Ectodermal cell (in vitro differentiated cells): Measurements from ENCODE around the gene CHST9.

Experiments
- H3K27ac ChIP-seq: 2 replicates; pipeline ENCODE4 v1.7.0; 2013; ENCODE audit warnings: mild to moderate bottlenecking, low read depth, low read length; ENCODE audit not compliant: insufficient read depth, poor library complexity, severe bottlenecking
- H3K27me3 ChIP-seq: 2 replicates; pipeline ENCODE4 v1.7.0; 2013; ENCODE audit warnings: mild to moderate bottlenecking, low read length; ENCODE audit not compliant: insufficient read depth, control insufficient read depth, poor library complexity, severe bottlenecking
- H3K36me3 ChIP-seq: one replicate; pipeline ENCODE4 v1.7.0; 2013; ENCODE audit warnings: low read length; ENCODE audit not compliant: control insufficient read depth, insufficient read depth
- H3K4me1 ChIP-seq: one replicate; pipeline ENCODE4 v1.7.0; 2013; ENCODE audit warnings: low read length; ENCODE audit not compliant: control insufficient read depth, insufficient read depth
- H3K4me3 ChIP-seq: 2 replicates; pipeline ENCODE4 v1.7.0; 2013; ENCODE audit warnings: low read depth, low read length, control low read depth; ENCODE audit not compliant: insufficient read depth
- H3K9me3 ChIP-seq: 2 replicates; pipeline ENCODE4 v1.7.0; 2013; ENCODE audit warnings: mild to moderate bottlenecking, low read length, moderate library complexity; ENCODE audit not compliant: control insufficient read depth
- WGBS, 2 experiments: methylation state at CpG; one replicate each; pipeline ENCODE4 v1.1.7; 2013; ENCODE audit warnings: missing lambda C conversion rate in 2 of 2; 5-methylcytosine and 5-hydroxymethylcytosine counted together

CHST9 gene

DNA sequence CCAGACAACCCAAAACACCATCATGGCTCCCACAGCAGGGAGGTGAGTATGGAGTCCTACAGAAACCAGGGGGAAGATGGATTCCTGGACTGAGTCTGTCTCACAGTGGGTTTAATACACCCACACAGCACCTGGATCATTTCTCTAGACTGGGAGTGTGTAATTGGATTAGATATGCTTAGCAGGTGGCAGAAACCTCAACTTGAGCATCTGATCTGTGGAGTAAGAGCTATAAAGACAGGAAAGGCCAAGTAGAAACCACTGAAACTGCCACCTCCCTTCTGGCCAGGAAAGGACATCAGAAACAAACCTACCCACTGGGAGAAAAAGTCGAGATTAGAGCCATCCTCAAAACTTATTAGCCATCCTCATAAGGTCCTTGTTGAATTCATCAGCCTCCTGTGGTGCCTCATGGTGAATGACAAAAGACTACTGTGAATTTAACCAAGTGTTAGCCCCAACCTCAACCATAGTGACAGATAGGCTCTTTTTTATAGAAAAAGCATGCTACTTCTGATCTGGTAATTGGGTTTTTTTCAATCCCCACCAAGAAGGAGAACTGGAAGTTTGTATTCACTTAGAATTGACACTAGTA is 28.1 kb upstream of the CHST9 start:
- H3K27ac ChIP-seq: no peak overlapping the region
- H3K4me1 ChIP-seq: no peaks in the 10 kb centered on the region
- no peak overlapping the region for H3K4me3 ChIP-seq
- WGBS, 2 experiments: 0 to 21% methylated on average over 1 of the region's 1 CpG
- no peaks in the 10 kb centered on the region for H3K36me3 ChIP-seq
- no peaks in the 10 kb centered on the region for H3K27me3 ChIP-seq
- no peaks in the 10 kb centered on the region for H3K9me3 ChIP-seq

DNA sequence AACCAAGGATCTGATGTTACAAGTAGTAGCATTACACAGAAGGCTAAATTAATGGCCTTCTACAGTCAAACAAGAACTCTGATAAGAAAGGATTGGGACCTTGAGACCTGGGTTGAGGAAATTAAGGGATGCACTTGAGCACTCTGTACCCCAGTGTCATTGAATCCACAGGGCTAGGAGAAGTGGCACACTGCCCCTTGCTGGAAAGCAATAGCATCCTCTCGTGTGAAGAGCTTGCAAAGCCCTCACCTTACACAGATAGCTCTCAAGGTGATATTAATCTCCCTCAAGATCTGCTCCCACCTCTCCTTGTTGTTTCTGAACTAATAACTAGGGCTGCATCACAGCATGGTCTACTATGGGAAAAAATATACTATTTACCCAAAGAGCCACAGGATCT is 26.5 kb upstream of the CHST9 start:
- 56 to 70% methylated on average over 1 of the region's 1 CpG for WGBS, 2 experiments
- Histone ChIP-seq H3K27me3 (no peaks in the 10 kb centered on the region), H3K4me1 (no peaks in the 10 kb centered on the region), H3K36me3 (no peaks in the 10 kb centered on the region), H3K27ac (no peak overlapping the region), H3K9me3 (no peaks in the 10 kb centered on the region), H3K4me3 (no peak overlapping the region)

DNA sequence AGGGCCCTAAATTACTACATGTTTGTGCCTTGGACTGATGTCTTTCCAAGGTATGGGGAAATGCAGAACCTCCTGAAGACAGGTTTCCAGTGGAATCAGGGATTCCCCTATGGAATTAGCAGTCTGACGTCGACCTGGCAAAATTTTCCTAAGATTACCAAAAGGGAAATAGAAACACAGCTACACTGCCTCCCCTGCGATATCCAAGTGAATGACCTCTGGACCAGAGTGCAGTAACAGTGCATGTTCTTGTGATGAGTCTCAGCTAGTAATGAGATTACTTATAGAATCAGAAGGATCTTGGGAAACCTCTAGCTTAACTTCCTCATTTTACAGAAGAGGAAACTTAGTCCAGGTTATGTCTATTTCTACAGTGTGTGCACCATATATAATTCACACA is 21.3 kb upstream of the CHST9 start:
- no peak overlapping the region for H3K4me3 ChIP-seq
- H3K27ac ChIP-seq: no peak overlapping the region
- H3K27me3 ChIP-seq: no peaks in the 10 kb centered on the region
- H3K4me1 ChIP-seq: no peaks in the 10 kb centered on the region
- WGBS, 2 experiments: 85 to 91% methylated on average over 3 of the region's 3 CpGs
- no peaks in the 10 kb centered on the region for H3K36me3 ChIP-seq
- no peaks in the 10 kb centered on the region for H3K9me3 ChIP-seq

DNA sequence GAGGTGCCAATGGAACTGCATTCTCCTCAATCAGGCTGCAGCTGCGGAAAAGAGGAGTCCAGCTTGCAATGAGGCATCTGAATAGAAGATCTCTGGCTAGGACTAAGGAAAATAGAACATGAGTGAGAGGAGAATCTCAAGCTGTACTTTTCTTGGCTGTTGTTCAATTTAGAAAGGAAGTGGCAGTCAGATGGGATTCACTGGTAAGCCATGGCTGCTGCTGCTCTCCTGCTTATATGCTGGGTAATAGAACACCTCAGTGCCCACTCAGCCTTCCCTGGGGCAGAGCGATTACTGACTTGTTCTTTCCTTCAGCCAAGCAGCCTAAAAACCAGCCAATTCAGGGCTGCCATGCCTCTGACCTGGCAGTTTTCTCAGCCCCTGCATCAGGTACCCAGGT is 17.6 kb upstream of the CHST9 start:
- no peaks in the 10 kb centered on the region for H3K4me1 ChIP-seq
- no peak overlapping the region for H3K4me3 ChIP-seq
- no peaks in the 10 kb centered on the region for H3K36me3 ChIP-seq
- WGBS, 2 experiments: 94 to 95% methylated on average over 2 of the region's 2 CpGs
- H3K27me3 ChIP-seq: no peaks in the 10 kb centered on the region
- no peak overlapping the region for H3K27ac ChIP-seq
- H3K9me3 ChIP-seq: no peaks in the 10 kb centered on the region

DNA sequence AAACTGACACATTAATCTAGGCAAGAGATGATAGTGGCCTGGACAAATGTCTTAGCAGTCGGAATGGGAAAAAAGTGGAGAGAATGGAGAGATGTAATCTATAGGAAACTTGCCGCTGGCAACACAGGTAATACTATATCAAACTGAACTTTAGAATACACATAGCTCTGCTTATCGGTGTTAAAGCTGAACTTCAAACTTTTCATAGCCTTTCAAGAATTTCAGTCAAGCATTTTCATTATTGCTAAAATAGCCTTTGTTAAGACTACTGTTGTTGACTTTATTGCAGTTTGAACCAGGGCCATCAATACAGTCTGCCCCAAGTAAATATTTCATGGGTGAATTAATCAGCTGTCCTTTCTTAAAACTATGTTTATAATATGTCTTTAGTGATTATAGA is 12.9 kb upstream of the CHST9 start:
- Histone ChIP-seq H3K36me3 (no peaks in the 10 kb centered on the region), H3K27ac (no peak overlapping the region), H3K4me1 (no peaks in the 10 kb centered on the region), H3K4me3 (no peak overlapping the region), H3K9me3 (no peaks in the 10 kb centered on the region), H3K27me3 (no peaks in the 10 kb centered on the region)
- WGBS, 2 experiments: 93 to 96% methylated on average over 3 of the region's 3 CpGs

DNA sequence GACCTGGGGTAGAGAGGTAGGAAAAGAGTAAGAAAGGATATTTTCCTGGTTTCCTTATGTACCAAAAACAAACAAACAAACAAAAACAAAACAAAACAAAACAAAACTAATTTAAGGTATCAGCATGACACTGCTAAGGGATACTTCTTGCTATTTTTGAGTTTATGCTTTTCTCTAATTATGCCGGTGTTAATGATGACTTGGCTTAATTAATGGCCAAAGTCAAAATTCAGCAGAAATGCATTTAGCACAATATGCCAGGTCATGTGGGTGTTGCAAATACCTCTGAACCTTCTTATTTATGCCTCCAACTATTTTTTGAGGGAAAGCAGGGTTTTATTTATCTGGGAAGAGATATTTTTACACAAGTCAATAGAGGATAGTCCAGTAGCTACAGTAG is 3.2 kb upstream of the CHST9 start:
- 92 to 100% methylated on average over 1 of the region's 1 CpG for WGBS, 2 experiments
- Histone ChIP-seq H3K27me3 (peaks cover 40% of the 10 kb centered on the region), H3K27ac (no peak overlapping the region), H3K9me3 (no peaks in the 10 kb centered on the region), H3K36me3 (no peaks in the 10 kb centered on the region), H3K4me3 (no peak overlapping the region), H3K4me1 (no peaks in the 10 kb centered on the region)

DNA sequence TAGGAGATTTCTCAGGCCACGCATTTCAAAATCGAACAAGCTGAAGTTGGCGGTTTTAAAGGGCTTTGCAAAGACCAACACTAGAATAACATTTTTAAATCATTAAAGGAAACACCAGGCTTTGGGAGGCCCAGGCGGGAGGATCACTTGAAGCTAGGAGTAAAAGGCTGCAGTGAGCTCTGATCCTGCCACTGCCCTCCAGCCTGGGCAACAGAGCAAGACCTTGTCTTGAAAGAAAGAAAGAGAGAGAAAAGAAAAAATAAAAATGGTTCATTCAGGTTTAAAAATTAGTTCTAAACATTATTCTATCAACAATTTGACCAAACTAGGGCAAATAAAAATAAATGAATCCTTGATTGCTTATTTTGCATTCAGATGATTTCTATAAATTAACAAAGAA is 789 bp upstream of the CHST9 start:
- Histone ChIP-seq H3K9me3 (no peaks in the 10 kb centered on the region), H3K4me3 (no peak overlapping the region), H3K36me3 (no peaks in the 10 kb centered on the region), H3K27ac (no peak overlapping the region), H3K4me1 (no peaks in the 10 kb centered on the region), H3K27me3 (peaks cover 46% of the 10 kb centered on the region)
- WGBS, 2 experiments: 84 to 90% methylated on average over 4 of the region's 4 CpGs

DNA sequence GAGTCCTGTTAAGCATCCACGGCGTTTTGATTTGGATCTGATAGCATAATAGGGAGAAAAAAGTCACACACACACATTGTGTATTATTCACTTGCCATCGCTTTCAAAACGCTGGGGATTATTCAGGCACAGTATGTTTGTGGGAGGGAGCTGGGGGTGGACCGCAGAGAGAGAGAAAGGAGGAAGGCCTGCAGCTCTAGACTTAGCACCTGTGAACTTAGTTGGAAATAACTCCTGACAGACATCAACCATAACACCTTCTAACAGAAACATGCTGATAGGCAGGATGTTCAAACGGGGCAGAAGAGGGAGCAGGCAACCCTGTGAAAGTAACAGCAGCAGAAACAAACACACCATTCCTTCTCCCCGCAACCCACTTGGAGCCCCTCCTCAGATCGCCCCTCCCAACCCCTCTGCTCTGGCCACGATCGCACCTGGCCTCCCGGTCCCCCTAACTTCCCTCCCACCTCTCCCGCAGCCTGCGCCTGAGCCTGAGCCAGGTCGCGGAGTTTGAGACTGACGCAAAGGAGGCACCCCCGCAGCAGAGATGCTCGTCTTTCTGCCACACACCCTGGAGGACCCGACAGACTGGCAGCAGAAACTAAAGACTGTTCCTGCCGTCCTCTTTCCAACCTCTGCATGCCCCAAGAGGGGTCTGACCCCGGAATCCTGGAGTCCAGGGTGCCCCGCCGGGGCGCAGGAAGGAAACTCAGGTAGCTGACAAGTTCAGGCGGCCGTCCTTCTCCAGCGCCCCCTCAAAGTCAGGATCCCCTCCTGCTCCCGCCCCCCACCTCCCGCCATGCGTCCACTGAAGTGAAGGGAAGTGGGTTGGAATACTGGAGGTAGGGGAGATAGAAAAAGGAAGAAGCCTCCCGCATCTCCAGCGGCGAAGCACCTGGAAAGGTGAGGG is 738 bp downstream of the CHST9 start:
- H3K27ac ChIP-seq: no peak overlapping the region
- H3K4me1 ChIP-seq: no peaks in the 10 kb centered on the region
- no peaks in the 10 kb centered on the region for H3K36me3 ChIP-seq
- H3K27me3 ChIP-seq: peaks cover 46% of the 10 kb centered on the region
- H3K4me3 ChIP-seq: peak overlapping the region; percentile 27
- H3K9me3 ChIP-seq: no peaks in the 10 kb centered on the region
- 5 to 7% methylated on average over 30 to 33 of the region's 33 CpGs for WGBS, 2 experiments

DNA sequence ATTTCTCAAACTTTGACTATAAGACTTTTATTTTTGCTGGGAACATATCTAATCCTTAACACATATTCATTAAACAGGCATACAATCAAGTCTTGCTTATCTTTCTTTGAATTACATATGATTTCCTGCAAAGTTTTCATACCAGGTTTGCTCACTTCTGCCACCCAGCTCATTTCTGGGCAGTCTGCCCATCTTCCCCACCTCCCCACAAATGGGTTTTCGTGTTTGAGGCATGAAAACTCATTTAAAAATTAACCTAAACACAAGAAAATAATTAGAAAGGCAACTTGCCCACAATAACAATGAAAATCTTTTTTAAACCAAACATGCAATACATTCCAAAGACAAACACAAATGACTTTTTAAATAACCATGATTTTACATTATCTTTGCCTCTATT is 3.4 kb downstream of the CHST9 start:
- Histone ChIP-seq H3K9me3 (no peaks in the 10 kb centered on the region), H3K27ac (no peak overlapping the region), H3K4me1 (peaks cover 8% of the 10 kb centered on the region), H3K4me3 (no peak overlapping the region), H3K36me3 (no peaks in the 10 kb centered on the region), H3K27me3 (peaks cover 39% of the 10 kb centered on the region)
- WGBS, 2 experiments: 90 to 95% methylated on average over 1 of the region's 1 CpG

DNA sequence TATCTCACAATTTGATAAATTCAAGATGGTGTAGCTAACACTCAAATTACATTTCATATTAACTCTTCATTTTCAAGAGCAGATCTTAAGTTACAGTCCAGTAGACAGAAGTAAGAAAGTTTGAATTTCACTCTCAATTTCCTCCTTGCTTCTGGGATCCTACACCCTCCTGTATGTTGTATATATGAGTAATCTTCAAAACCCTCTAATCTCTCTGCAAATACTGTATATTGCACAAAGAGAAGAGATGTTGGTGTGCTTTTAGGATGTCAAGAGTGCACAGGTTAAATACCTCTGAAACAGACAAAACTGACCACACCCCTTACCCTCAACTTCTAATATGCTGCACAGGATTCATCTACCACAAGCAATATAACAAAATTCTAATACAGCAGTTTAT is 6.7 kb downstream of the CHST9 start:
- Histone ChIP-seq H3K27ac (no peak overlapping the region), H3K4me3 (no peak overlapping the region), H3K9me3 (no peaks in the 10 kb centered on the region)

More for the DNA sequence above, 6.7 kb downstream of the CHST9 start:
- no peaks in the 10 kb centered on the region for H3K36me3 ChIP-seq
- H3K27me3 ChIP-seq: peaks cover 8% of the 10 kb centered on the region
- H3K4me1 ChIP-seq: peaks cover 21% of the 10 kb centered on the region
